Immature natural killer cell (primary cell): Measurements from ENCODE around the gene RXRA. TPM values are rescaled to one million over a fixed set of nuclear protein-coding genes. Genes with fewer than 3 reads are reported as not detected.
A peak's percentile ranks its signal among the peaks of the same experiment; 100 is the strongest.

Experiments
- DNase-seq, 3 donors: peaks; one replicate each; pipeline ENCODE4 v3.0.0; 2022; ENCODE audit warnings: mixed read lengths in 1 of 3
- H3K27ac Mint-ChIP-seq, 6 donors: one replicate each; pipeline ENCODE4 v1.8.0; 2020; ENCODE audit warnings: mixed read lengths in 6 of 6, mild to moderate bottlenecking in 5 of 6, inconsistent platforms in 4 of 6, moderate library complexity in 3 of 6
- H3K27me3 Mint-ChIP-seq, 3 donors: one replicate each; pipeline ENCODE4 v1.8.0; 2020 to 2021; ENCODE audit warnings: low read depth in 3 of 3, mild to moderate bottlenecking in 3 of 3, mixed read lengths in 3 of 3, moderate library complexity in 3 of 3, inconsistent platforms in 1 of 3
- H3K36me3 Mint-ChIP-seq, 3 donors: one replicate each; pipeline ENCODE4 v1.8.0; 2020; ENCODE audit warnings: mixed read lengths in 3 of 3, inconsistent platforms in 2 of 3, mild to moderate bottlenecking in 2 of 3
- H3K4me1 Mint-ChIP-seq, 2 donors: one replicate each; pipeline ENCODE4 v1.8.0; 2020; ENCODE audit warnings: inconsistent platforms in 2 of 2, mild to moderate bottlenecking in 2 of 2, mixed read lengths in 2 of 2, moderate library complexity in 1 of 2
- H3K4me3 Mint-ChIP-seq, 5 donors: one replicate each; pipeline ENCODE4 v1.8.0; 2020; ENCODE audit warnings: mild to moderate bottlenecking in 5 of 5, mixed read lengths in 5 of 5, inconsistent platforms in 3 of 5, moderate library complexity in 3 of 5
- H3K9me3 Mint-ChIP-seq, 6 donors: one replicate each; pipeline ENCODE4 v1.8.0; 2020; ENCODE audit warnings: mild to moderate bottlenecking in 6 of 6, mixed read lengths in 6 of 6, inconsistent platforms in 4 of 6, moderate library complexity in 3 of 6
- polyA plus RNA-seq, 3 donors: library from polyadenylated mRNA; unstranded; fragments of 300-500 nt; fragmentation: Illumina TruSeq; gene quantifications; one replicate each; pipeline ENCODE4 v1.2.3, GENCODE V29; 2021

RXRA gene
- polyA plus RNA-seq, 3 donors from 2014 or later = 1.0 to 4.4 (median 1.9) TPM

- peaks cover 1 to 10% of the 10 kb centered on the region in 2 donors for H3K4me1 Mint-ChIP-seq
- no peak for DNase-seq
- peak overlapping the region in 1 of 6 donors; percentile 64 for H3K27ac Mint-ChIP-seq
- H3K9me3 Mint-ChIP-seq = no peaks in the 10 kb centered on the region
- no peaks in the 10 kb centered on the region for H3K36me3 Mint-ChIP-seq
- H3K27me3 Mint-ChIP-seq = peaks cover 0 to 9% (median 3%) of the 10 kb centered on the region in 3 donors
- peak overlapping the region; percentile 25 to 79 (median 36) for H3K4me3 Mint-ChIP-seq
Observed at GRCh38 chr9:134328341-134328840, 2.1 kb downstream of the RXRA start.

- Mint-ChIP-seq H3K4me1 (peaks cover 0 to 10% of the 10 kb centered on the region in 2 donors), H3K27me3 (peaks cover 0 to 9% (median 3%) of the 10 kb centered on the region in 3 donors), H3K4me3 (no peak overlapping the region), H3K36me3 (no peaks in the 10 kb centered on the region), H3K27ac (no peak overlapping the region), H3K9me3 (no peaks in the 10 kb centered on the region)
- DNase-seq = no peak
Observed at GRCh38 chr9:134328841-134329575, 2.8 kb downstream of the RXRA start.

- no peaks in the 10 kb centered on the region for H3K36me3 Mint-ChIP-seq
- peaks cover 0 to 6% of the 10 kb centered on the region in 2 donors for H3K4me1 Mint-ChIP-seq
- DNase-seq = no peak
- H3K27ac Mint-ChIP-seq = peak overlapping the region in 1 of 6 donors; percentile 22
- H3K27me3 Mint-ChIP-seq = peaks cover 0 to 9% (median 3%) of the 10 kb centered on the region in 3 donors
- H3K9me3 Mint-ChIP-seq = no peaks in the 10 kb centered on the region
- no peak overlapping the region for H3K4me3 Mint-ChIP-seq
Observed at GRCh38 chr9:134329576-134329855, 3.3 kb downstream of the RXRA start.

- H3K4me3 Mint-ChIP-seq = no peak overlapping the region
Observed at GRCh38 chr9:134329886-134330285, 3.6 kb downstream of the RXRA start.

GRCh38 chr9:134330590-134330989, 4.3 kb downstream of the RXRA start:
- Mint-ChIP-seq H3K36me3 (no peaks in the 10 kb centered on the region), H3K27me3 (peaks cover 0 to 7% (median under 1%) of the 10 kb centered on the region in 3 donors), H3K4me3 (no peak overlapping the region), H3K4me1 (peaks cover 0 to 4% of the 10 kb centered on the region in 2 donors), H3K27ac (no peak overlapping the region), H3K9me3 (no peaks in the 10 kb centered on the region)
- DNase-seq = no peak

More at GRCh38 chr9:134329886-134330285, 3.6 kb downstream of the RXRA start:
- Mint-ChIP-seq H3K9me3 (no peaks in the 10 kb centered on the region), H3K36me3 (no peaks in the 10 kb centered on the region), H3K27ac (no peak overlapping the region), H3K4me1 (peaks cover 0 to 4% of the 10 kb centered on the region in 2 donors), H3K27me3 (peaks cover 0 to 9% (median 3%) of the 10 kb centered on the region in 3 donors)
- no peak for DNase-seq

- H3K36me3 Mint-ChIP-seq = no peaks in the 10 kb centered on the region
- peaks cover 0 to 4% of the 10 kb centered on the region in 2 donors for H3K4me1 Mint-ChIP-seq
- H3K9me3 Mint-ChIP-seq = no peaks in the 10 kb centered on the region
- H3K27ac Mint-ChIP-seq = no peak overlapping the region
- no peak overlapping the region for H3K4me3 Mint-ChIP-seq
- peaks cover 0 to 6% (median 0%) of the 10 kb centered on the region in 3 donors for H3K27me3 Mint-ChIP-seq
- DNase-seq = no peak
Observed at GRCh38 chr9:134331186-134332025, 5.2 kb downstream of the RXRA start.

- Mint-ChIP-seq H3K27ac (peak overlapping the region in 1 of 6 donors; percentile 50), H3K36me3 (no peaks in the 10 kb centered on the region), H3K4me3 (no peak overlapping the region), H3K27me3 (peaks cover 0 to 3% (median 0%) of the 10 kb centered on the region in 3 donors), H3K9me3 (no peaks in the 10 kb centered on the region), H3K4me1 (peaks cover 0 to 1% of the 10 kb centered on the region in 2 donors)
- no peak for DNase-seq
Observed at GRCh38 chr9:134332266-134332665, 6.0 kb downstream of the RXRA start.

GRCh38 chr9:134332841-134333233, 6.6 kb downstream of the RXRA start:
- no peaks in the 10 kb centered on the region for H3K36me3 Mint-ChIP-seq
- H3K27ac Mint-ChIP-seq = no peak overlapping the region
- peaks cover 0 to 1% of the 10 kb centered on the region in 2 donors for H3K4me1 Mint-ChIP-seq
- H3K4me3 Mint-ChIP-seq = no peak overlapping the region
- H3K27me3 Mint-ChIP-seq = peaks cover 0 to 2% (median 0%) of the 10 kb centered on the region in 3 donors
- no peak for DNase-seq
- no peaks in the 10 kb centered on the region for H3K9me3 Mint-ChIP-seq

GRCh38 chr9:134333234-134333873, 7.1 kb downstream of the RXRA start:
- Mint-ChIP-seq H3K27ac (no peak overlapping the region), H3K9me3 (no peaks in the 10 kb centered on the region), H3K36me3 (no peaks in the 10 kb centered on the region), H3K4me3 (no peak overlapping the region), H3K4me1 (peaks cover 0 to 1% of the 10 kb centered on the region in 2 donors), H3K27me3 (peaks cover 0 to 2% (median 0%) of the 10 kb centered on the region in 3 donors)
- DNase-seq = no peak

- Mint-ChIP-seq H3K27ac (no peak overlapping the region), H3K36me3 (no peaks in the 10 kb centered on the region), H3K9me3 (no peaks in the 10 kb centered on the region), H3K4me3 (no peak overlapping the region), H3K27me3 (peaks cover 0 to 2% (median 0%) of the 10 kb centered on the region in 3 donors), H3K4me1 (peaks cover 0 to 1% of the 10 kb centered on the region in 2 donors)
- no peak for DNase-seq
Observed at GRCh38 chr9:134333874-134334581, 7.8 kb downstream of the RXRA start.

GRCh38 chr9:134335061-134335460, 8.8 kb downstream of the RXRA start:
- Mint-ChIP-seq H3K4me3 (no peak overlapping the region), H3K27me3 (no peaks in the 10 kb centered on the region), H3K9me3 (no peaks in the 10 kb centered on the region), H3K36me3 (no peaks in the 10 kb centered on the region), H3K4me1 (peaks cover 0 to 1% of the 10 kb centered on the region in 2 donors), H3K27ac (no peak overlapping the region)
- no peak for DNase-seq

- H3K4me1 Mint-ChIP-seq = peaks cover 0 to 2% of the 10 kb centered on the region in 2 donors
- H3K9me3 Mint-ChIP-seq = no peaks in the 10 kb centered on the region
- no peaks in the 10 kb centered on the region for H3K27me3 Mint-ChIP-seq
- H3K27ac Mint-ChIP-seq = no peak overlapping the region
- no peaks in the 10 kb centered on the region for H3K36me3 Mint-ChIP-seq
- no peak overlapping the region for H3K4me3 Mint-ChIP-seq
- no peak for DNase-seq
Observed at GRCh38 chr9:134335486-134336220, 9.4 kb downstream of the RXRA start.

- H3K36me3 Mint-ChIP-seq = no peaks in the 10 kb centered on the region
- no peaks in the 10 kb centered on the region for H3K9me3 Mint-ChIP-seq
Observed at GRCh38 chr9:134336228-134336627, 10.0 kb downstream of the RXRA start.

More at GRCh38 chr9:134336228-134336627, 10.0 kb downstream of the RXRA start:
- no peak for DNase-seq
- H3K27ac Mint-ChIP-seq = no peak overlapping the region
- H3K27me3 Mint-ChIP-seq = no peaks in the 10 kb centered on the region
- peaks cover 0 to 4% of the 10 kb centered on the region in 2 donors for H3K4me1 Mint-ChIP-seq
- no peak overlapping the region for H3K4me3 Mint-ChIP-seq
